DOHH2 (cell line): ENCODE results near the gene MBD5.

Source experiments
- CTCF ChIP-seq: fragments of 200-600 bp; sonication (generic); IDR thresholded peaks from one replicate; pipeline ENCODE4 v1.5.1; 2014; ENCODE audit warnings: antibody characterized with exemption, mild to moderate bottlenecking, low read depth, low read length; ENCODE audit not compliant: poor library complexity, severe bottlenecking
- EZH2phosphoT487 ChIP-seq: fragments of 200-600 bp; sonication (generic); IDR thresholded peaks from 2 replicates; pipeline ENCODE4 v1.6.1; 2017; ENCODE audit warnings: borderline replicate concordance, mild to moderate bottlenecking, antibody characterized with exemption, low read length, moderate library complexity, mixed read lengths

GRCh38 chr2:148475626-148476025 lies 454.7 kb downstream of the MBD5 start:
- TF ChIP-seq CTCF (no peak), EZH2phosphoT487 (no peak)
